T-helper 22 cell (primary cell): ENCODE data around the gene DMWD.
"Not testable (repeated sequence)": the region's sequence is repeated elsewhere in the genome, so short reads cannot be mapped to it uniquely, and the experiment has no call there.

Source experiments
- DNase-seq: peaks from one replicate; pipeline ENCODE4 v3.0.0-alpha.2; 2020; ENCODE audit warnings: low read depth

The DMWD gene

GRCh38 chr19:45816236-45817009 is 23.8 kb upstream of the DMWD start:
- no peak for DNase-seq

GRCh38 chr19:45815481-45816216 is 23.0 kb upstream of the DMWD start:
- DNase-seq = no peak

- no peak for DNase-seq
These were observed 22.3 kb upstream of the DMWD start, which contains the start of gene RSPH6A for GRCh38 chr19:45814851-45815480. TSS of gene RSPH6A (minus strand) at chr19:45815308. CDS start at chr19:45815176, 132 bp downstream.

GRCh38 chr19:45814166-45814780 is 21.6 kb upstream of the DMWD start:
- no peak for DNase-seq

- no peak for DNase-seq
These were observed 19.7 kb upstream of the DMWD start for GRCh38 chr19:45812297-45812696.

GRCh38 chr19:45809643-45810159 is 17.1 kb upstream of the DMWD start:
- no peak for DNase-seq

GRCh38 chr19:45805719-45806118 is 13.1 kb upstream of the DMWD start:
- no peak for DNase-seq

- DNase-seq = no peak
These were observed 12.2 kb upstream of the DMWD start for GRCh38 chr19:45804959-45805230.

- DNase-seq = no peak
These were observed 11.7 kb upstream of the DMWD start for GRCh38 chr19:45804140-45804958.

GRCh38 chr19:45801603-45802175 is 9.0 kb upstream of the DMWD start:
- no peak for DNase-seq

GRCh38 chr19:45800070-45800553 is 7.5 kb upstream of the DMWD start:
- no peak for DNase-seq

- not testable (repeated sequence) for DNase-seq
These were observed 6.9 kb upstream of the DMWD start for GRCh38 chr19:45799541-45799940.

- no peak for DNase-seq
These were observed 6.4 kb upstream of the DMWD start for GRCh38 chr19:45798995-45799517.

GRCh38 chr19:45794627-45795026 is 2.0 kb upstream of the DMWD start:
- DNase-seq = no peak

GRCh38 chr19:45793876-45794275 is 1.2 kb upstream of the DMWD start:
- no peak for DNase-seq

- DNase-seq = no peak
These were observed 526 bp upstream of the DMWD start for GRCh38 chr19:45793178-45793564.

- no peak for DNase-seq
These were observed 738 bp downstream of the DMWD start for GRCh38 chr19:45791744-45792469.

- DNase-seq = no peak
These were observed 1.7 kb downstream of the DMWD start for GRCh38 chr19:45790942-45791341.

GRCh38 chr19:45789035-45789786 is 3.4 kb downstream of the DMWD start:
- DNase-seq = no peak

GRCh38 chr19:45786533-45786894 is 6.1 kb downstream of the DMWD start:
- no peak for DNase-seq
